ENCODE results near the gene LCN12. TPM values are rescaled to one million over a fixed set of nuclear protein-coding genes. Genes with fewer than 3 reads are reported as not detected.

LCN12 gene
- total RNA-seq, 1 donor from 2014 or later = not detected

DNA sequence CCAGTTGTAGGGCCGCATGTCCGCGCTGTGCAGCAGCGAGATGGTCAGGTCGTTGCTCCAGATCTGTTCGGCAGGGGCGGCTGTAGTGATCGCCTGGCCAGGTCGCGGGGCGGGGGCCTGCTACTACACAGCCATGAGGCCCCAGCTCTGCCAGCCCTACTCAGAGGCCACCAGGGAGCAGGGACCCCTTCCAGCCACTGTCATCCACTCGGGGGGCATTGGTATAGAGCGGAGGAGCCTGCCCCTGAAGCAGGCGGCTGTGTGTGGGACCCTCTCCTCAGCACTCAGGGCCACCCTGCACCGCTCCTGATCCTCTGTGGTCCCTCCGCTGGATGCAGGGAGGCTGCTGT is 9.2 kb upstream of the LCN12 start:
- DNase-seq (ENCODE audit: low read depth) = no peak
- Histone ChIP-seq H3K4me3 (ENCODE audit: insufficient read depth, low read depth, low read length) (peak overlapping the region; percentile 80), H4K20me1 (ENCODE audit: insufficient read depth, low read length) (peaks cover 36% of the 10 kb centered on the region), H3K4me2 (ENCODE audit: low read length) (peak overlapping the region; percentile 94), H3K4me1 (ENCODE audit: insufficient read depth, low read length) (peaks cover 9% of the 10 kb centered on the region), H3K9ac (ENCODE audit: low read length) (no peak overlapping the region), H3K79me2 (ENCODE audit: insufficient read depth, low read length) (peaks cover 47% of the 10 kb centered on the region), H3K9me3 (ENCODE audit: insufficient read depth, low read depth, low read length) (no peaks in the 10 kb centered on the region), H3K27me3 (ENCODE audit: insufficient read depth, low read length) (no peaks in the 10 kb centered on the region), H3K27ac (ENCODE audit: low read depth, low read length) (no peak overlapping the region), H2AFZ (ENCODE audit: low read depth, low read length) (no peak overlapping the region), H3K36me3 (ENCODE audit: insufficient read depth, low read length) (no peaks in the 10 kb centered on the region)
- Mint-ChIP-seq H3K4me3 (ENCODE audit: unreplicated experiment) (peak overlapping the region; percentile 75), H3K27me3 (ENCODE audit: low read depth, unreplicated experiment) (no peaks in the 10 kb centered on the region), H3K4me1 (ENCODE audit: low read depth, unreplicated experiment) (no peaks in the 10 kb centered on the region), H3K9me3 (ENCODE audit: unreplicated experiment) (no peaks in the 10 kb centered on the region), H3K36me3 (ENCODE audit: low read depth, unreplicated experiment) (peaks cover 3% of the 10 kb centered on the region), H3K27ac (ENCODE audit: unreplicated experiment) (no peak overlapping the region)
- no peak for TF ChIP-seq EZH2 (IDR thresholded peaks at IDR 0.05; ENCODE audit: insufficient read depth, low read length)
- TF ChIP-seq CTCF (IDR thresholded peaks at IDR 0.05; ENCODE audit: insufficient read depth, low read depth, low read length) = no peak
- FAIRE-seq = no peak

GRCh38 chr9:136943291-136944211 is 8.5 kb upstream of the LCN12 start:
- Mint-ChIP-seq H3K4me3 (ENCODE audit: unreplicated experiment) (peak overlapping the region; percentile 81), H3K9me3 (ENCODE audit: unreplicated experiment) (no peaks in the 10 kb centered on the region)
- FAIRE-seq = no peak

More at GRCh38 chr9:136943291-136944211, 8.5 kb upstream of the LCN12 start:
- no peaks in the 10 kb centered on the region for H3K27me3 Mint-ChIP-seq (ENCODE audit: low read depth, unreplicated experiment)
- H3K27ac ChIP-seq (ENCODE audit: low read depth, low read length) = peak overlapping the region; percentile 68
- H3K9me3 ChIP-seq (ENCODE audit: insufficient read depth, low read depth, low read length) = no peaks in the 10 kb centered on the region
- peak overlapping the region; percentile 80 for H3K4me3 ChIP-seq (ENCODE audit: insufficient read depth, low read depth, low read length)
- H3K36me3 Mint-ChIP-seq (ENCODE audit: low read depth, unreplicated experiment) = peaks cover 3% of the 10 kb centered on the region
- peaks cover 9% of the 10 kb centered on the region for H3K4me1 ChIP-seq (ENCODE audit: insufficient read depth, low read length)
- no peak for DNase-seq (ENCODE audit: low read depth)
- no peaks in the 10 kb centered on the region for H3K36me3 ChIP-seq (ENCODE audit: insufficient read depth, low read length)
- no peaks in the 10 kb centered on the region for H3K4me1 Mint-ChIP-seq (ENCODE audit: low read depth, unreplicated experiment)
- H3K79me2 ChIP-seq (ENCODE audit: insufficient read depth, low read length) = peaks cover 47% of the 10 kb centered on the region
- TF ChIP-seq CTCF (IDR thresholded peaks at IDR 0.05; ENCODE audit: insufficient read depth, low read depth, low read length) (no peak), EZH2 (IDR thresholded peaks at IDR 0.05; ENCODE audit: insufficient read depth, low read length) (no peak)
- peak overlapping the region; percentile 94 for H3K4me2 ChIP-seq (ENCODE audit: low read length)
- peak overlapping the region; percentile 60 for H2AFZ ChIP-seq (ENCODE audit: low read depth, low read length)
- no peak overlapping the region for H3K27ac Mint-ChIP-seq (ENCODE audit: unreplicated experiment)
- H3K27me3 ChIP-seq (ENCODE audit: insufficient read depth, low read length) = no peaks in the 10 kb centered on the region
- peak overlapping the region; percentile 87 for H3K9ac ChIP-seq (ENCODE audit: low read length)
- H4K20me1 ChIP-seq (ENCODE audit: insufficient read depth, low read length) = peaks cover 36% of the 10 kb centered on the region

Data from astrocyte (in vitro differentiated cells and primary cell).